GM21367 (cell line): ENCODE data around the gene FGF19.

Experiments
- ATAC-seq: cut with Tn5 transposase; IDR thresholded peaks from one replicate; pipeline ENCODE4 v1.9.1; 2021; ENCODE audit not compliant: unreplicated experiment

FGF19 gene

GRCh38 chr11:69718147-69718546, 14.3 kb upstream of the FGF19 start:
- no peak for ATAC-seq

GRCh38 chr11:69716891-69717747, 13.3 kb upstream of the FGF19 start:
- ATAC-seq, result no peak

GRCh38 chr11:69716099-69716498, 12.3 kb upstream of the FGF19 start:
- ATAC-seq, result no peak

- no peak for ATAC-seq
Observed at GRCh38 chr11:69715446-69715845, 11.6 kb upstream of the FGF19 start.

- ATAC-seq, result no peak
Observed at GRCh38 chr11:69711822-69712801, 8.3 kb upstream of the FGF19 start.

- ATAC-seq, result no peak
Observed at GRCh38 chr11:69708736-69709401, 5.0 kb upstream of the FGF19 start.

- ATAC-seq, result no peak
Observed at GRCh38 chr11:69707176-69707575, 3.4 kb upstream of the FGF19 start.

GRCh38 chr11:69705901-69706787, 2.3 kb upstream of the FGF19 start:
- ATAC-seq, result no peak

- no peak for ATAC-seq
Observed at GRCh38 chr11:69705351-69705811, 1.6 kb upstream of the FGF19 start.

GRCh38 chr11:69704508-69705253, 859 bp upstream of the FGF19 start:
- ATAC-seq, result no peak

- no peak for ATAC-seq
Observed at GRCh38 chr11:69703453-69703767, 412 bp downstream of the FGF19 start.

GRCh38 chr11:69702769-69703452, 911 bp downstream of the FGF19 start:
- no peak for ATAC-seq

- no peak for ATAC-seq
Observed at GRCh38 chr11:69702239-69702691, 1.6 kb downstream of the FGF19 start.

- ATAC-seq, result no peak
Observed at GRCh38 chr11:69700278-69701140, 3.3 kb downstream of the FGF19 start.

- ATAC-seq, result no peak
Observed at GRCh38 chr11:69699213-69699612, 4.6 kb downstream of the FGF19 start.

GRCh38 chr11:69698362-69698761, 5.5 kb downstream of the FGF19 start:
- ATAC-seq, result no peak

GRCh38 chr11:69697861-69698260, 6.0 kb downstream of the FGF19 start:
- ATAC-seq, result no peak

GRCh38 chr11:69697469-69697843, 6.4 kb downstream of the FGF19 start:
- no peak for ATAC-seq
